Daoy (cell line): ENCODE data around the gene WDR43. TPM values are rescaled to one million over a fixed set of nuclear protein-coding genes. Genes with fewer than 3 reads are reported as not detected.
A peak's percentile ranks its signal among the peaks of the same experiment; 100 is the strongest.

ENCODE experiments used
- DNase-seq: peaks from one replicate; pipeline ENCODE4 v3.0.0-alpha.2; 2015; ENCODE audit warnings: low read depth
- total RNA-seq: library from RNA; depleted of rRNA; stranded (reverse); fragments of >200 nt; shearing (Covaris generic); gene quantifications from 2 replicates; pipeline ENCODE4 v1.2.3, GENCODE V29; 2014; rRNA removed

WDR43 gene
- total RNA-seq, 1 experiment from 2014 or later: 108 TPM

- no peak for DNase-seq
Observed at GRCh38 chr2:28993206-28993960, 98.9 kb downstream of the WDR43 start.

DNA sequence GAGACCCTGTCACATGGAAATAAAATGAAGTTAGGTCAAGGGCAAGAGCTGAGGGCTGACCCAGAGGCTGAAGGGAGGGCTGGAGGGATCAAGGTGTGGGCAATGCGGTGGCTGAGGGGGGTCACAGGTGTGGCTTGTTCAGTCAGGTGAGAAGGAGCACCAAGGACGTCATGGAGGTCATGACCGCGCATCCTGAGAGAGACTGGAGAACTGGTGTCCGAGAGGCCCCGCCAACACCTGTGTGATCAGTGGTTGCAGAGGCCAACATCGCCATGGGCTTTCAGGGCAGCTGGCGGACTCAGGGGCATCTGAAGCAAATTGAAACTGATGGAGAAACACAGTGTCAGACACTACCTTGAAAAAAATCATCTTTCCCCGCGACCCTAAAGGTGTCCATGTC is 99.6 kb downstream of the WDR43 start:
- DNase-seq: no peak

GRCh38 chr2:28994679-28995078 is 100.2 kb downstream of the WDR43 start:
- no peak for DNase-seq

DNA sequence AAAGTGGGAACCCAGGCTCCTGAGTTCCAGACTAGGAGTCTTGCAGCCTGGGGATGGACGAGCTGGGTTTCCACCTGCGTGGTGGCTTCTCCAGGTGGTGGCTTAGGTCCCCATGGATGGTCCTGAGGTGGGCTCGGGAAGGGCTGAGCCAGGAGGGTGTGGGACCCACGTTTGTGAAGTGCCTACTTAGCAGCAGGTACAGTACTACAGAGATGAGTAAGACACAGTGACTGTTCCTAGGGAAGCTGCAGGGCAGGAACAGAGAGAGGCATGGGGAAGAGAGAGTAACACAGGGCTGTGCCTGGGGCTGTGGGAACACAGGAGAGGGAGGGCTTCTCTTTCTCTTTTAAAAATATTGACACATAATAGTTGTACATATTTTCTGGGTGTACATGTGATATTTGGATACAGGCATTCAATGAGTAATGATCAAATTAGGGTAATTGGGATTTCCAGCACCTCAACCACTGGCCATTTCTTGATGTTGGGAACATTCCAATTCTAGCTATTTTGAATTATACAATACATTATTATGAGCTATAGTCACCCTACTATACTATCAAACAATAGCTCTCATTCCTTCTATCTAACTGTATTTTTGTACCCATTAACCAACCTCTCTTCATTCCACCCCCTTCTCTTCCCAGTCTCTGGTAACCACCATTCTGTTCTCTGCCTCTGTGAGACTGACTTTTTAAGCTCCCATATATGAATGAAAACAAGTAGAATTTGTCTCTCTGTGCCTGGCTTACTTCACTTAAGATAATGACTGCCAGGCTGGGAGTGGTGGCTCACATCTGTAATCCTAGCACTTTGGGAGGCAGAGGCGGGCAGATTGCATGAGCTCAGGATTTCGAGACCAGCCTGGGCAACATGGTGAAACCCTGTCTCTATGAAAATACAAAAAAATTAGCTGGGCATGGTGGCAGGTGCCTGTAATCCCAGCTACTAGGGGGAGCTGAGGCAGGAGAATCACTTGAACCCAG is 101.6 kb downstream of the WDR43 start:
- DNase-seq: no peak

DNA sequence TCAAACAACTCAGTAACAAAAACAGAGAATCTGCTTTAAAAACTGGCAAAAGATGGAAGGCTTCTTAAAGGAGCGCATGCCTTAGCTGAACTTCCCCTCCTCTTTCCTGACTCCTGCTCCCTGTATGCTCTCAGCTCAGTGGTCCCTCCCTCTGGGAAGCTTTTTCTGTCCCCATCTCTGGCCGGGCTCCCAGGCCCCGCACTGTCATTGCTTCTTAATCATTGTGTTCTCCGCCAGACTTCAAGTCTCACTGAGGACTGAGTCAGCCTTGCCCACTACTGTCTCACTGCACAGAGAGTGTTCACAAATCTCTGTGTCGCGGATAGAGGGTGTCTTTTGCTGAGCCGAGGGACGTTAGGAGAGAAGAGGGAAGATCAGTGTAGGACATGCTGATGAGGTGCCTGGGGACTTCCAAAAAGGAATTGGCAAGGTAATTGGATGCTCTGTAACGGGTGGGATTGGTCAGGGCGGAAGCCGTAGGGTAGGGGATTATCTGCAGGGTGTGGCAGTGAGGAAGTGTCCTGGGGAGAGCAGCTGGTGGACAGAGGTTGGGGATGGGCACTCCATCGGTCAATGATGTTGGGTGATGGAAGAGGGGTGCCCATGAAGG is 102.9 kb downstream of the WDR43 start:
- peak; percentile 17 for DNase-seq

Other genes starting within 250 kb of the WDR43 start
- gene PPP1CB, start 142.8 kb upstream of the WDR43 start, total RNA-seq: 286 and 356 TPM in 2 replicates
- 0.68 and 0.86 TPM in 2 replicates for gene SPDYA, start 83.8 kb upstream of the WDR43 start, total RNA-seq
- gene TRMT61B, start 24.4 kb upstream of the WDR43 start, total RNA-seq: 10.6 and 13.6 TPM in 2 replicates
- gene TOGARAM2, start 86.6 kb downstream of the WDR43 start, total RNA-seq: 0.29 TPM in 1 of 2 replicates, not detected in the other
- gene PCARE, start 179.9 kb downstream of the WDR43 start, total RNA-seq: not detected in 2 replicates
- gene CLIP4, start 220.7 kb downstream of the WDR43 start, total RNA-seq: 16.1 and 17.7 TPM in 2 replicates